ENCODE results near the gene CFAP68.

Gene CFAP68

GRCh38 chr11:111878849-111879636 is at the start of gene CFAP68, which contains the start of gene FDXACB1:
Gene CFAP68, plus strand, starts transcription at chr11:111879541. Its CDS starts 20 bp downstream, at chr11:111879561.
Gene FDXACB1, minus strand, starts transcription at chr11:111879165. Its CDS starts 33 bp downstream, at chr11:111879132.
- DNase-seq, result peak; percentile 99

- no peak for DNase-seq
Observed at GRCh38 chr11:111833524-111833923, 45.8 kb upstream of the CFAP68 start.

- DNase-seq, result no peak
Observed at GRCh38 chr11:111834432-111835163, 44.7 kb upstream of the CFAP68 start.

- no peak for DNase-seq
Observed at GRCh38 chr11:111835665-111836064, 43.7 kb upstream of the CFAP68 start.

GRCh38 chr11:111836162-111836561 is 43.2 kb upstream of the CFAP68 start:
- no peak for DNase-seq

- no peak for DNase-seq
Observed at GRCh38 chr11:111836721-111837120, 42.6 kb upstream of the CFAP68 start.

- DNase-seq, result no peak
Observed at GRCh38 chr11:111837366-111837891, 41.9 kb upstream of the CFAP68 start.

- no peak for DNase-seq
Observed at GRCh38 chr11:111838054-111838453, 41.3 kb upstream of the CFAP68 start.

- no peak for DNase-seq
Observed at GRCh38 chr11:111840143-111840542, 39.2 kb upstream of the CFAP68 start.

GRCh38 chr11:111841370-111842053 is 37.8 kb upstream of the CFAP68 start:
- peak; percentile 60 for DNase-seq

- DNase-seq, result no peak
Observed at GRCh38 chr11:111843661-111844060, 35.7 kb upstream of the CFAP68 start.

GRCh38 chr11:111845276-111846028 is 33.9 kb upstream of the CFAP68 start:
- DNase-seq, result no peak

- no peak for DNase-seq
Observed at GRCh38 chr11:111846063-111846462, 33.3 kb upstream of the CFAP68 start.

- DNase-seq, result no peak
Observed at GRCh38 chr11:111846636-111847035, 32.7 kb upstream of the CFAP68 start.

- DNase-seq, result no peak
Observed at GRCh38 chr11:111849631-111850030, 29.7 kb upstream of the CFAP68 start.

GRCh38 chr11:111851067-111851466 is 28.3 kb upstream of the CFAP68 start:
- no peak for DNase-seq

- DNase-seq, result no peak
Observed at GRCh38 chr11:111851636-111852035, 27.7 kb upstream of the CFAP68 start.

- no peak for DNase-seq
Observed at GRCh38 chr11:111852103-111852502, 27.2 kb upstream of the CFAP68 start.

- DNase-seq, result no peak
Observed at GRCh38 chr11:111855506-111855905, 23.8 kb upstream of the CFAP68 start.

- DNase-seq, result no peak
Observed at GRCh38 chr11:111860257-111860656, 19.1 kb upstream of the CFAP68 start.

- DNase-seq, result no peak
Observed at GRCh38 chr11:111870113-111870512, 9.2 kb upstream of the CFAP68 start.

GRCh38 chr11:111870522-111870885 is 8.8 kb upstream of the CFAP68 start:
- DNase-seq, result no peak
